ENCODE data around the gene SAMD1. TPM values are rescaled to one million over a fixed set of nuclear protein-coding genes. Genes with fewer than 3 reads are reported as not detected.

The SAMD1 gene
- total RNA-seq, 1 experiment from 2014 or later: 12.9 TPM

- Mint-ChIP-seq H3K36me3 (ENCODE audit: insufficient read depth, unreplicated experiment) (peaks cover 27% of the 10 kb centered on the region), H3K27ac (ENCODE audit: low read depth, unreplicated experiment) (no peak overlapping the region)
- BruUV-seq (replicated peaks): no TSS peak
Measured at GRCh38 chr19:14091081-14091812, 696 bp upstream of the SAMD1 start.

GRCh38 chr19:14089662-14090508 is 666 bp downstream of the SAMD1 start:
- H3K27ac Mint-ChIP-seq (ENCODE audit: low read depth, unreplicated experiment): no peak overlapping the region

More at GRCh38 chr19:14091081-14091812, 696 bp upstream of the SAMD1 start:
- H3K9me3 Mint-ChIP-seq (ENCODE audit: unreplicated experiment): no peaks in the 10 kb centered on the region
- intact Hi-C loops (cut with micrococcal nuclease): no loop called here
- POLR2A ChIA-PET: interaction anchor here (0.6 to 2.9 kb wide), 5 partner anchors 10 to 1201 kb away, joined by 3 to 11 read pairs (median 3); partner anchors contain the start of genes GCDH and PRKACA
- TF ChIP-seq, protein P1, sequence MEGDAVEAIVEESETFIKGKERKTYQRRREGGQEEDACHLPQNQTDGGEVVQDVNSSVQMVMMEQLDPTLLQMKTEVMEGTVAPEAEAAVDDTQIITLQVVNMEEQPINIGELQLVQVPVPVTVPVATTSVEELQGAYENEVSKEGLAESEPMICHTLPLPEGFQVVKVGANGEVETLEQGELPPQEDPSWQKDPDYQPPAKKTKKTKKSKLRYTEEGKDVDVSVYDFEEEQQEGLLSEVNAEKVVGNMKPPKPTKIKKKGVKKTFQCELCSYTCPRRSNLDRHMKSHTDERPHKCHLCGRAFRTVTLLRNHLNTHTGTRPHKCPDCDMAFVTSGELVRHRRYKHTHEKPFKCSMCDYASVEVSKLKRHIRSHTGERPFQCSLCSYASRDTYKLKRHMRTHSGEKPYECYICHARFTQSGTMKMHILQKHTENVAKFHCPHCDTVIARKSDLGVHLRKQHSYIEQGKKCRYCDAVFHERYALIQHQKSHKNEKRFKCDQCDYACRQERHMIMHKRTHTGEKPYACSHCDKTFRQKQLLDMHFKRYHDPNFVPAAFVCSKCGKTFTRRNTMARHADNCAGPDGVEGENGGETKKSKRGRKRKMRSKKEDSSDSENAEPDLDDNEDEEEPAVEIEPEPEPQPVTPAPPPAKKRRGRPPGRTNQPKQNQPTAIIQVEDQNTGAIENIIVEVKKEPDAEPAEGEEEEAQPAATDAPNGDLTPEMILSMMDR (IDR thresholded peaks at IDR 0.05; ENCODE audit: unreplicated experiment): no peak
- peak overlapping the region; percentile 78 for H3K4me3 Mint-ChIP-seq (ENCODE audit: unreplicated experiment)
- CTCF ChIA-PET: interaction anchor here (0.8 to 1.1 kb wide), 2 partner anchors 24 to 44 kb away, joined by 3 to 4 read pairs; no protein-coding TSS in a partner anchor
- H3K27me3 Mint-ChIP-seq (ENCODE audit: insufficient read depth, unreplicated experiment): no peaks in the 10 kb centered on the region
- DNase-seq (ENCODE audit: unreplicated experiment): peak; percentile 33
- peaks cover 12% of the 10 kb centered on the region for H3K4me1 Mint-ChIP-seq (ENCODE audit: insufficient read depth, unreplicated experiment)

DNA sequence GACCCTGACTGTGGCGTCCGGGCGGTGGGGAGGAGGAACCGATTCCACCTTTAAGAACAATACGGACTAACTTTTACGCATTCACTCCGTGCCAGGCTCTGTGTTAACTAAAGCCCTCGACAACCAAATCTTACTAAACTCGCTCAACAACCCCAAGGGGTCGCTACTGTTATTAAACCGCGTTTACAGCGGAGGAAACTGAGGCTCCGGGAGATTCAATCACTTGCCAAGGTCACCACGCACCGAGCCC is 1.2 kb downstream of the SAMD1 start:
- no TSS peak for BruUV-seq (replicated peaks)
- H3K4me1 Mint-ChIP-seq (ENCODE audit: insufficient read depth, unreplicated experiment): peaks cover 12% of the 10 kb centered on the region
- H3K27ac Mint-ChIP-seq (ENCODE audit: low read depth, unreplicated experiment): no peak overlapping the region
- H3K9me3 Mint-ChIP-seq (ENCODE audit: unreplicated experiment): no peaks in the 10 kb centered on the region
- ChIA-PET CTCF (interaction anchor here (0.6 kb wide), 2 partner anchors 17 to 53 kb away, joined by 3 read pairs; partner anchors contain the start of gene MISP3), POLR2A (interaction anchor here (0.5 to 2.2 kb wide), 2 partner anchors 8 to 29 kb away, joined by 3 to 14 read pairs; no protein-coding TSS in a partner anchor)
- intact Hi-C loops (cut with micrococcal nuclease): no loop called here
- no peak for DNase-seq (ENCODE audit: unreplicated experiment)
- H3K27me3 Mint-ChIP-seq (ENCODE audit: insufficient read depth, unreplicated experiment): no peaks in the 10 kb centered on the region
- peaks cover 27% of the 10 kb centered on the region for H3K36me3 Mint-ChIP-seq (ENCODE audit: insufficient read depth, unreplicated experiment)
- TF ChIP-seq, protein P1 (IDR thresholded peaks at IDR 0.05; ENCODE audit: unreplicated experiment): no peak
- peak overlapping the region; percentile 78 for H3K4me3 Mint-ChIP-seq (ENCODE audit: unreplicated experiment)

More at GRCh38 chr19:14089662-14090508, 666 bp downstream of the SAMD1 start:
- DNase-seq (ENCODE audit: unreplicated experiment): peak; percentile 54
- intact Hi-C loops (cut with micrococcal nuclease): no loop called here
- peak overlapping the region; percentile 78 for H3K4me3 Mint-ChIP-seq (ENCODE audit: unreplicated experiment)
- no peaks in the 10 kb centered on the region for H3K27me3 Mint-ChIP-seq (ENCODE audit: insufficient read depth, unreplicated experiment)
- H3K4me1 Mint-ChIP-seq (ENCODE audit: insufficient read depth, unreplicated experiment): peaks cover 12% of the 10 kb centered on the region
- POLR2A ChIA-PET: interaction anchor here (0.5 to 2.2 kb wide), 6 partner anchors 9 to 425 kb away, joined by 3 to 14 read pairs (median 4); no protein-coding TSS in a partner anchor
- peaks cover 27% of the 10 kb centered on the region for H3K36me3 Mint-ChIP-seq (ENCODE audit: insufficient read depth, unreplicated experiment)
- CTCF ChIA-PET: no interaction called here
- BruUV-seq (replicated peaks): no TSS peak
- no peaks in the 10 kb centered on the region for H3K9me3 Mint-ChIP-seq (ENCODE audit: unreplicated experiment)
- TF ChIP-seq, protein P1 (IDR thresholded peaks at IDR 0.05; ENCODE audit: unreplicated experiment): no peak

All from MCF 10A (cell line).